Activated B cell treated with CpG ODN at 0.5 μM for 24 hours (primary cell): ENCODE data around the gene CELF4. TPM values are rescaled to one million over a fixed set of nuclear protein-coding genes. Genes with fewer than 3 reads are reported as not detected.

Experiments used
- ATAC-seq: fragments of 200-7000 bp; cut with Tn5 transposase; one replicate; pipeline ENCODE4 v1.10.0; 2021; ENCODE audit warnings: low read depth, mild to moderate bottlenecking, moderate library complexity
- CTCF ChIA-PET: fragments of 350-600 bp; sonication (Branson Sonifier 250); formaldehyde crosslinking; loops from one replicate; lab custom pipeline; 2021; ENCODE audit warnings: antibody characterized with exemption; lab: Charles Lee
- POLR2A ChIA-PET: fragments of 350-600 bp; sonication (Branson Sonifier 250); formaldehyde crosslinking; loops from one replicate; lab custom pipeline; 2021; ENCODE audit warnings: antibody characterized with exemption; lab: Charles Lee
- DNase-seq: peaks from one replicate; pipeline ENCODE4 v3.0.0; 2022
- H3K27ac Mint-ChIP-seq: one replicate; pipeline ENCODE4 v1.8.0; 2020; ENCODE audit warnings: mixed read lengths
- H3K27me3 Mint-ChIP-seq: one replicate; pipeline ENCODE4 v1.8.0; 2021; ENCODE audit warnings: mixed read lengths
- H3K36me3 Mint-ChIP-seq: one replicate; pipeline ENCODE4 v1.8.0; 2021; ENCODE audit warnings: low read depth, mixed read lengths
- H3K4me1 Mint-ChIP-seq: one replicate; pipeline ENCODE4 v1.8.0; 2021; ENCODE audit warnings: mixed read lengths
- H3K4me3 Mint-ChIP-seq: one replicate; pipeline ENCODE4 v1.8.0; 2020; ENCODE audit warnings: mild to moderate bottlenecking, mixed read lengths
- H3K9me3 Mint-ChIP-seq: one replicate; pipeline ENCODE4 v1.8.0; 2020; ENCODE audit warnings: mixed read lengths
- CTCF ChIP-seq: fragments of 200-600 bp; IDR thresholded peaks from one replicate; pipeline ENCODE4 v1.8.0; 2022; ENCODE audit warnings: antibody characterized with exemption, mild to moderate bottlenecking
- intact Hi-C: fragments of 100-400 bp; cut with micrococcal nuclease; formaldehyde crosslinking; loops from one replicate; pipeline ENCODE4 v1.15.1; 2024
- total RNA-seq: library from RNA; stranded (reverse); gene quantifications from 2 replicates; pipeline ENCODE4 v1.2.3, GENCODE V29; 2022

CELF4 gene
- total RNA-seq, 1 donor from 2014 or later: not detected

- CTCF ChIA-PET: no interaction called here
- Mint-ChIP-seq H3K4me1 (no peaks in the 10 kb centered on the region), H3K36me3 (no peaks in the 10 kb centered on the region), H3K4me3 (no peak overlapping the region), H3K9me3 (no peaks in the 10 kb centered on the region), H3K27ac (no peak overlapping the region), H3K27me3 (no peaks in the 10 kb centered on the region)
- no peak for ATAC-seq
- POLR2A ChIA-PET: no interaction called here
- intact Hi-C loops: no loop called here
- TF ChIP-seq CTCF: no peak
- no peak for DNase-seq
Measured at GRCh38 chr18:37299471-37300304, 265.9 kb downstream of the CELF4 start.

- DNase-seq (no peak), ATAC-seq (no peak)
- Mint-ChIP-seq H3K9me3 (no peaks in the 10 kb centered on the region), H3K27ac (no peak overlapping the region), H3K36me3 (no peaks in the 10 kb centered on the region), H3K4me3 (no peak overlapping the region), H3K4me1 (no peaks in the 10 kb centered on the region), H3K27me3 (no peaks in the 10 kb centered on the region)
- intact Hi-C loops: no loop called here
- ChIA-PET CTCF (no interaction called here), POLR2A (no interaction called here)
- TF ChIP-seq CTCF: no peak
Measured at GRCh38 chr18:37298816-37299215, 266.8 kb downstream of the CELF4 start.

GRCh38 chr18:37297106-37297505, 268.5 kb downstream of the CELF4 start:
- Mint-ChIP-seq H3K9me3 (no peaks in the 10 kb centered on the region), H3K27me3 (no peaks in the 10 kb centered on the region), H3K36me3 (no peaks in the 10 kb centered on the region), H3K4me1 (no peaks in the 10 kb centered on the region), H3K27ac (no peak overlapping the region), H3K4me3 (no peak overlapping the region)
- ATAC-seq (no peak), DNase-seq (no peak)
- CTCF ChIA-PET: no interaction called here
- no peak for TF ChIP-seq CTCF
- intact Hi-C loops: no loop called here
- POLR2A ChIA-PET: no interaction called here

GRCh38 chr18:37294951-37295350, 270.6 kb downstream of the CELF4 start:
- H3K4me3 Mint-ChIP-seq: no peak overlapping the region
- intact Hi-C loops: no loop called here
- H3K9me3 Mint-ChIP-seq: no peaks in the 10 kb centered on the region
- no peaks in the 10 kb centered on the region for H3K36me3 Mint-ChIP-seq
- ChIA-PET POLR2A (no interaction called here), CTCF (no interaction called here)
- H3K27ac Mint-ChIP-seq: no peak overlapping the region
- no peaks in the 10 kb centered on the region for H3K27me3 Mint-ChIP-seq
- no peak for TF ChIP-seq CTCF
- no peaks in the 10 kb centered on the region for H3K4me1 Mint-ChIP-seq
- DNase-seq: no peak
- ATAC-seq: no peak

GRCh38 chr18:37293359-37293758, 272.2 kb downstream of the CELF4 start:
- H3K27me3 Mint-ChIP-seq: no peaks in the 10 kb centered on the region
- intact Hi-C loops: no loop called here
- ATAC-seq: no peak
- no peaks in the 10 kb centered on the region for H3K4me1 Mint-ChIP-seq
- ChIA-PET CTCF (no interaction called here), POLR2A (no interaction called here)
- no peak for DNase-seq
- no peaks in the 10 kb centered on the region for H3K36me3 Mint-ChIP-seq
- H3K27ac Mint-ChIP-seq: no peak overlapping the region
- no peaks in the 10 kb centered on the region for H3K9me3 Mint-ChIP-seq
- H3K4me3 Mint-ChIP-seq: no peak overlapping the region
- no peak for TF ChIP-seq CTCF
